H7 (cell line): ENCODE results near the gene KCNE2. TPM values are rescaled to one million over a fixed set of nuclear protein-coding genes. Genes with fewer than 3 reads are reported as not detected.

Source experiments
- DNase-seq: peaks from one replicate; pipeline ENCODE4 v3.0.0; 2012
- H3K27me3 ChIP-seq: 2 replicates; pipeline ENCODE4 v1.6.0; 2011; ENCODE audit warnings: mild to moderate bottlenecking, low read length; ENCODE audit not compliant: control insufficient read depth, insufficient read depth
- H3K36me3 ChIP-seq: replicated peaks from 2 replicates; pipeline ENCODE4 v1.5.1; 2011; ENCODE audit warnings: low read length; ENCODE audit not compliant: control insufficient read depth, insufficient read depth
- H3K4me3 ChIP-seq: 2 replicates; pipeline ENCODE4 v1.5.1; 2011; ENCODE audit warnings: low read depth, mild to moderate bottlenecking, control low read depth, low read length, moderate library complexity; ENCODE audit not compliant: insufficient read depth
- total RNA-seq: library from RNA; depleted of rRNA; stranded (reverse); fragments of >200 nt; shearing (Covaris generic); gene quantifications from 2 replicates; pipeline ENCODE4 v1.2.3, GENCODE V29; 2014

The KCNE2 gene
- total RNA-seq, 1 experiment from 2014 or later: not detected

GRCh38 chr21:34343838-34344381, 19.9 kb upstream of the KCNE2 start:
- no peak for DNase-seq
- H3K36me3 ChIP-seq: no peaks in the 10 kb centered on the region; the same call in 1 of the 2 replicates
- no peak overlapping the region for H3K4me3 ChIP-seq
- H3K27me3 ChIP-seq: no peaks in the 10 kb centered on the region

- H3K27me3 ChIP-seq: no peaks in the 10 kb centered on the region
- H3K36me3 ChIP-seq: no peaks in the 10 kb centered on the region; the same call in 1 of the 2 replicates
- no peak overlapping the region for H3K4me3 ChIP-seq
- no peak for DNase-seq
Observed at GRCh38 chr21:34344584-34344983, 19.2 kb upstream of the KCNE2 start.

GRCh38 chr21:34345091-34345871, 18.5 kb upstream of the KCNE2 start:
- Histone ChIP-seq H3K36me3 (no peaks in the 10 kb centered on the region), H3K4me3 (no peak overlapping the region), H3K27me3 (no peaks in the 10 kb centered on the region)
- no peak for DNase-seq

- H3K27me3 ChIP-seq: no peaks in the 10 kb centered on the region
- DNase-seq: no peak
- H3K4me3 ChIP-seq: no peak overlapping the region
Observed at GRCh38 chr21:34345892-34346291, 17.9 kb upstream of the KCNE2 start.

GRCh38 chr21:34348890-34349519, 14.8 kb upstream of the KCNE2 start:
- Histone ChIP-seq H3K27me3 (no peaks in the 10 kb centered on the region), H3K36me3 (no peaks in the 10 kb centered on the region), H3K4me3 (no peak overlapping the region)
- no peak for DNase-seq

More at GRCh38 chr21:34345892-34346291, 17.9 kb upstream of the KCNE2 start:
- H3K36me3 ChIP-seq: no peaks in the 10 kb centered on the region

GRCh38 chr21:34351786-34352241, 12.0 kb upstream of the KCNE2 start:
- DNase-seq: peak; percentile 62
- Histone ChIP-seq H3K4me3 (no peak overlapping the region), H3K27me3 (no peaks in the 10 kb centered on the region), H3K36me3 (no peaks in the 10 kb centered on the region)

- no peaks in the 10 kb centered on the region for H3K27me3 ChIP-seq
- H3K4me3 ChIP-seq: no peak overlapping the region
- DNase-seq: no peak
- no peaks in the 10 kb centered on the region for H3K36me3 ChIP-seq
Observed at GRCh38 chr21:34352556-34352955, 11.2 kb upstream of the KCNE2 start.

GRCh38 chr21:34353182-34353581, 10.6 kb upstream of the KCNE2 start:
- DNase-seq: no peak
- no peaks in the 10 kb centered on the region for H3K27me3 ChIP-seq
- no peak overlapping the region for H3K4me3 ChIP-seq
- H3K36me3 ChIP-seq: no peaks in the 10 kb centered on the region

- DNase-seq: no peak
- H3K4me3 ChIP-seq: no peak overlapping the region
- H3K36me3 ChIP-seq: no peaks in the 10 kb centered on the region
- H3K27me3 ChIP-seq: no peaks in the 10 kb centered on the region
Observed at GRCh38 chr21:34354836-34355235, 9.0 kb upstream of the KCNE2 start.

- Histone ChIP-seq H3K4me3 (no peak overlapping the region), H3K27me3 (no peaks in the 10 kb centered on the region), H3K36me3 (no peaks in the 10 kb centered on the region)
- no peak for DNase-seq
Observed at GRCh38 chr21:34355570-34355969, 8.2 kb upstream of the KCNE2 start.

- no peak overlapping the region for H3K4me3 ChIP-seq
- no peak for DNase-seq
- no peaks in the 10 kb centered on the region for H3K36me3 ChIP-seq
- no peaks in the 10 kb centered on the region for H3K27me3 ChIP-seq
Observed at GRCh38 chr21:34357889-34358288, 5.9 kb upstream of the KCNE2 start.

- Histone ChIP-seq H3K27me3 (no peaks in the 10 kb centered on the region), H3K36me3 (no peaks in the 10 kb centered on the region), H3K4me3 (no peak overlapping the region)
- no peak for DNase-seq
Observed at GRCh38 chr21:34358866-34359265, 4.9 kb upstream of the KCNE2 start.

GRCh38 chr21:34360488-34361241, 3.1 kb upstream of the KCNE2 start:
- no peaks in the 10 kb centered on the region for H3K27me3 ChIP-seq
- H3K36me3 ChIP-seq: no peaks in the 10 kb centered on the region
- H3K4me3 ChIP-seq: no peak overlapping the region
- no peak for DNase-seq

- H3K4me3 ChIP-seq: no peak overlapping the region
- no peak for DNase-seq
Observed at GRCh38 chr21:34362136-34362444, 1.7 kb upstream of the KCNE2 start.

More at GRCh38 chr21:34362136-34362444, 1.7 kb upstream of the KCNE2 start:
- no peaks in the 10 kb centered on the region for H3K27me3 ChIP-seq
- no peaks in the 10 kb centered on the region for H3K36me3 ChIP-seq
